T47D (cell line): Measurements from ENCODE around the gene TUBGCP2.

Experiments used
- DNase-seq, 2 experiments: peaks; one replicate each; pipeline versions ENCODE4 v3.0.0 to v3.0.0-alpha.2; 2011 to 2012; ENCODE audit warnings: low read depth in 1 of 2, low spot score in 1 of 2
- JUND ChIP-seq: IDR thresholded peaks from 2 replicates; pipeline ENCODE4 v1.6.1; 2012; ENCODE audit warnings: low read depth
- in situ Hi-C: cut with HindIII; loops from 2 replicates; pipeline ENCODE4 v1.10.0; 2016; ENCODE audit warnings: low sequenced_read_pairs, low pct_unique_long_range_greater_than_20kb

TUBGCP2 gene

GRCh38 chr10:133281628-133282372 lies 26.9 kb downstream of the TUBGCP2 start:
- TF ChIP-seq JUND, result no peak
- DNase-seq, result no peak
- in situ Hi-C loops, result no loop called here

- no peak for TF ChIP-seq JUND
- in situ Hi-C loops, result no loop called here
- DNase-seq, result no peak
Measured at GRCh38 chr10:133281084-133281483, 27.6 kb downstream of the TUBGCP2 start.

GRCh38 chr10:133280391-133281059 lies 28.1 kb downstream of the TUBGCP2 start:
- in situ Hi-C loops, result no loop called here
- TF ChIP-seq JUND, result no peak

GRCh38 chr10:133279326-133280226 lies 29.1 kb downstream of the TUBGCP2 start:
- no peak for DNase-seq
- in situ Hi-C loops, result no loop called here
- TF ChIP-seq JUND, result no peak

More at GRCh38 chr10:133280391-133281059, 28.1 kb downstream of the TUBGCP2 start:
- no peak for DNase-seq

GRCh38 chr10:133278577-133279265 lies 30.0 kb downstream of the TUBGCP2 start:
- no peak for TF ChIP-seq JUND
- DNase-seq, result peak; percentile 42 to 52
- in situ Hi-C loops, result no loop called here

- in situ Hi-C loops, result no loop called here
- DNase-seq, result peak in 1 of 2 experiments; percentile 30
- no peak for TF ChIP-seq JUND
Measured at GRCh38 chr10:133277993-133278576, 30.6 kb downstream of the TUBGCP2 start.

- DNase-seq, result no peak
- TF ChIP-seq JUND, result no peak
- in situ Hi-C loops, result no loop called here
Measured at GRCh38 chr10:133277277-133277992, 31.2 kb downstream of the TUBGCP2 start.

GRCh38 chr10:133276435-133277201 lies 32.1 kb downstream of the TUBGCP2 start, which contains the start of gene ADAM8:
TSS of gene ADAM8 (minus strand) at chr10:133276868. CDS start at chr10:133276817, 51 bp downstream.
- no peak for TF ChIP-seq JUND
- in situ Hi-C loops, result no loop called here
- peak; percentile 9 to 44 for DNase-seq

GRCh38 chr10:133276100-133276434 lies 32.6 kb downstream of the TUBGCP2 start:
- no peak for DNase-seq
- in situ Hi-C loops, result no loop called here
- no peak for TF ChIP-seq JUND

GRCh38 chr10:133275684-133276092 lies 33.0 kb downstream of the TUBGCP2 start:
- DNase-seq, result no peak
- in situ Hi-C loops, result no loop called here
- TF ChIP-seq JUND, result no peak
